ENCODE measurements around the gene PKM.
"Not testable (repeated sequence)": the region's sequence is repeated elsewhere in the genome, so short reads cannot be mapped to it uniquely, and the experiment has no call there.

The PKM gene

GRCh38 chr15:72174551-72175165 is 56.3 kb downstream of the PKM start:
- DNase-seq: no peak

GRCh38 chr15:72173864-72174550 is 57.0 kb downstream of the PKM start:
- DNase-seq: no peak

- no peak for DNase-seq
Measured at GRCh38 chr15:72173401-72173800, 57.6 kb downstream of the PKM start.

GRCh38 chr15:72172796-72173195 is 58.2 kb downstream of the PKM start:
- DNase-seq: no peak

GRCh38 chr15:72171978-72172377 is 59.0 kb downstream of the PKM start:
- not testable (repeated sequence) for DNase-seq

- DNase-seq: no peak
Measured at GRCh38 chr15:72170691-72171090, 60.3 kb downstream of the PKM start.

GRCh38 chr15:72169921-72170611 is 60.9 kb downstream of the PKM start:
- DNase-seq: no peak

GRCh38 chr15:72169236-72169920 is 61.6 kb downstream of the PKM start:
- DNase-seq: no peak

GRCh38 chr15:72168808-72169190 is 62.2 kb downstream of the PKM start:
- DNase-seq: no peak

GRCh38 chr15:72168131-72168807 is 62.7 kb downstream of the PKM start:
- DNase-seq: peak; percentile 58

- no peak for DNase-seq
Measured at GRCh38 chr15:72167445-72167844, 63.5 kb downstream of the PKM start.

GRCh38 chr15:72166716-72167417 is 64.1 kb downstream of the PKM start:
- DNase-seq: no peak

GRCh38 chr15:72163719-72164118 is 67.3 kb downstream of the PKM start:
- DNase-seq: no peak

GRCh38 chr15:72162569-72162968 is 68.4 kb downstream of the PKM start:
- DNase-seq: no peak

GRCh38 chr15:72161361-72162132 is 69.4 kb downstream of the PKM start:
- DNase-seq: no peak

- no peak for DNase-seq
Measured at GRCh38 chr15:72160696-72161245, 70.2 kb downstream of the PKM start.

- DNase-seq: no peak
Measured at GRCh38 chr15:72156928-72157327, 74.1 kb downstream of the PKM start.

GRCh38 chr15:72155635-72156616 is 75.1 kb downstream of the PKM start:
- DNase-seq: peak; percentile 74

- peak; percentile 48 for DNase-seq
Measured at GRCh38 chr15:72155003-72155621, 75.9 kb downstream of the PKM start.

Data from fibroblast of skin of right biceps (primary cell).